Measurements from ENCODE around the gene RASSF7. TPM values are rescaled to one million over a fixed set of nuclear protein-coding genes. Genes with fewer than 3 reads are reported as not detected.

RASSF7 gene
- polyA plus RNA-seq, 1 donor from 2014 or later: 37.1 TPM

DNA sequence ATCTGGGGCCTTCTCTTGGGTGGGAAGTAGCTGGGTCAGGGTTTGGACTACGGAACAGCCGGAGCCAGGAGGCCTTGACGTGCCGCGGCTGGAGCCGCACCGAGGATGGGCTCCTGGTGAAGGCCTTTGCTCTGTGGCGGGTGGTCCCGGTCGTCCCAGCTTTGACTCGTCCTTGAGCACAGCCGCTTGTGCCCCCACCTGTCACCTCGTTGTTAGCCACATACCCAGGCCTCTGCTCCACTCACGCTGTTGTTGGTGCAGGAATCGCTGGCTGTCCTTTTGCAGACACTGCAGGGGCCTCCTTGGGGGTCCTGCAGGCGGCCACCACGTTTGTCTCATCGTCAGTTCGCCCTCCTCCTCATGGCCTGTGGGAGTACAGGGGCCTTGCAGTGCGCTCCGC is 32.6 kb downstream of the RASSF7 start:
- no peak overlapping the region for H3K9ac ChIP-seq (ENCODE audit: low read length)
- no peaks in the 10 kb centered on the region for H3K79me2 ChIP-seq (replicated peaks; ENCODE audit: insufficient read depth, low read length)
- no peaks in the 10 kb centered on the region for H3K27me3 ChIP-seq (ENCODE audit: insufficient read depth, low read depth, low read length)
- no peak overlapping the region for H2AFZ ChIP-seq (ENCODE audit: low read depth, low read length)
- H3K4me2 ChIP-seq (ENCODE audit: low read length): no peak overlapping the region
- TF ChIP-seq, protein P1, sequence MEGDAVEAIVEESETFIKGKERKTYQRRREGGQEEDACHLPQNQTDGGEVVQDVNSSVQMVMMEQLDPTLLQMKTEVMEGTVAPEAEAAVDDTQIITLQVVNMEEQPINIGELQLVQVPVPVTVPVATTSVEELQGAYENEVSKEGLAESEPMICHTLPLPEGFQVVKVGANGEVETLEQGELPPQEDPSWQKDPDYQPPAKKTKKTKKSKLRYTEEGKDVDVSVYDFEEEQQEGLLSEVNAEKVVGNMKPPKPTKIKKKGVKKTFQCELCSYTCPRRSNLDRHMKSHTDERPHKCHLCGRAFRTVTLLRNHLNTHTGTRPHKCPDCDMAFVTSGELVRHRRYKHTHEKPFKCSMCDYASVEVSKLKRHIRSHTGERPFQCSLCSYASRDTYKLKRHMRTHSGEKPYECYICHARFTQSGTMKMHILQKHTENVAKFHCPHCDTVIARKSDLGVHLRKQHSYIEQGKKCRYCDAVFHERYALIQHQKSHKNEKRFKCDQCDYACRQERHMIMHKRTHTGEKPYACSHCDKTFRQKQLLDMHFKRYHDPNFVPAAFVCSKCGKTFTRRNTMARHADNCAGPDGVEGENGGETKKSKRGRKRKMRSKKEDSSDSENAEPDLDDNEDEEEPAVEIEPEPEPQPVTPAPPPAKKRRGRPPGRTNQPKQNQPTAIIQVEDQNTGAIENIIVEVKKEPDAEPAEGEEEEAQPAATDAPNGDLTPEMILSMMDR (IDR thresholded peaks at IDR 0.05; ENCODE audit: poor library complexity, severe bottlenecking): no peak
- no peak for TF ChIP-seq EP300 (conservative IDR thresholded peaks at IDR 0.05; ENCODE audit: poor library complexity, severe bottlenecking)
- TF ChIP-seq POLR2AphosphoS5 (IDR thresholded peaks at IDR 0.05): no peak
- TF ChIP-seq, protein P2, sequence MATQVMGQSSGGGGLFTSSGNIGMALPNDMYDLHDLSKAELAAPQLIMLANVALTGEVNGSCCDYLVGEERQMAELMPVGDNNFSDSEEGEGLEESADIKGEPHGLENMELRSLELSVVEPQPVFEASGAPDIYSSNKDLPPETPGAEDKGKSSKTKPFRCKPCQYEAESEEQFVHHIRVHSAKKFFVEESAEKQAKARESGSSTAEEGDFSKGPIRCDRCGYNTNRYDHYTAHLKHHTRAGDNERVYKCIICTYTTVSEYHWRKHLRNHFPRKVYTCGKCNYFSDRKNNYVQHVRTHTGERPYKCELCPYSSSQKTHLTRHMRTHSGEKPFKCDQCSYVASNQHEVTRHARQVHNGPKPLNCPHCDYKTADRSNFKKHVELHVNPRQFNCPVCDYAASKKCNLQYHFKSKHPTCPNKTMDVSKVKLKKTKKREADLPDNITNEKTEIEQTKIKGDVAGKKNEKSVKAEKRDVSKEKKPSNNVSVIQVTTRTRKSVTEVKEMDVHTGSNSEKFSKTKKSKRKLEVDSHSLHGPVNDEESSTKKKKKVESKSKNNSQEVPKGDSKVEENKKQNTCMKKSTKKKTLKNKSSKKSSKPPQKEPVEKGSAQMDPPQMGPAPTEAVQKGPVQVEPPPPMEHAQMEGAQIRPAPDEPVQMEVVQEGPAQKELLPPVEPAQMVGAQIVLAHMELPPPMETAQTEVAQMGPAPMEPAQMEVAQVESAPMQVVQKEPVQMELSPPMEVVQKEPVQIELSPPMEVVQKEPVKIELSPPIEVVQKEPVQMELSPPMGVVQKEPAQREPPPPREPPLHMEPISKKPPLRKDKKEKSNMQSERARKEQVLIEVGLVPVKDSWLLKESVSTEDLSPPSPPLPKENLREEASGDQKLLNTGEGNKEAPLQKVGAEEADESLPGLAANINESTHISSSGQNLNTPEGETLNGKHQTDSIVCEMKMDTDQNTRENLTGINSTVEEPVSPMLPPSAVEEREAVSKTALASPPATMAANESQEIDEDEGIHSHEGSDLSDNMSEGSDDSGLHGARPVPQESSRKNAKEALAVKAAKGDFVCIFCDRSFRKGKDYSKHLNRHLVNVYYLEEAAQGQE (IDR thresholded peaks at IDR 0.05; ENCODE audit: borderline replicate concordance): no peak
- no peak for TF ChIP-seq RAD21 (conservative IDR thresholded peaks at IDR 0.05)
- TF ChIP-seq SMC3 (conservative IDR thresholded peaks at IDR 0.05; ENCODE audit: poor library complexity): no peak
- TF ChIP-seq MXI1 (conservative IDR thresholded peaks at IDR 0.05; ENCODE audit: poor library complexity, severe bottlenecking): no peak
- no peak for TF ChIP-seq TAF1 (IDR thresholded peaks at IDR 0.05; ENCODE audit: low read depth)
- TF ChIP-seq EZH2 (IDR thresholded peaks at IDR 0.05; ENCODE audit: borderline replicate concordance, insufficient read depth, low read length, poor library complexity, severe bottlenecking): no peak
- H4K20me1 ChIP-seq (ENCODE audit: insufficient read depth): no peaks in the 10 kb centered on the region
- H3K4me3 ChIP-seq (ENCODE audit: low read length): no peak overlapping the region
- no peak overlapping the region for H3K27ac ChIP-seq (ENCODE audit: low read length)
- H3K9me2 ChIP-seq (ENCODE audit: insufficient read depth, low read length): no peaks in the 10 kb centered on the region
- no peaks in the 10 kb centered on the region for H3F3A ChIP-seq (ENCODE audit: insufficient read depth, low read length, poor library complexity, severe bottlenecking)
- H3K9me3 ChIP-seq (ENCODE audit: low read length): no peaks in the 10 kb centered on the region
- peaks cover 4% of the 10 kb centered on the region for H3K36me3 ChIP-seq (ENCODE audit: insufficient read depth, low read length)

DNA sequence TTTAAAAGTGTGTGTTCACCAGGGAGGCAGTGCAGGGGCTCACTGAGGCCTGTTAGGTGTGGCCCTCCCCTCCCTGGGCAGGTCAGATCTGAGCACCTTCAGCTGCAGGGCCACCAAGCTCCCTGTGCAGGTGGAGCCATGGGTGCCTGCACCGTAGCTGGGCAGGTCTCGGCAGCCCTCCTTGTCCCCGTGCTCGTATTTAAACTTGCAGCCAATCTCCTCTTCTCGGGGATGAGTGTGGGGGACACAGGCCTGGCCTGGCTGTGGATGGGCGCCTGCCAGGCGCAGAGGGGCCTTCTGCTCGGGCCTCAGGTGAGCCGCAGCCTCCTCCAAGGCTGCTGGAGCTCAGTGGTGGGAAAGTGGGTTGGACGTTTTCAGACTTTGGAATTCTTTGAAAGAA is 34.6 kb downstream of the RASSF7 start:
- H3F3A ChIP-seq (ENCODE audit: insufficient read depth, low read length, poor library complexity, severe bottlenecking): no peaks in the 10 kb centered on the region

More for the DNA sequence above, 34.6 kb downstream of the RASSF7 start:
- Histone ChIP-seq H3K36me3 (ENCODE audit: insufficient read depth, low read length) (peaks cover 4% of the 10 kb centered on the region), H3K79me2 (replicated peaks; ENCODE audit: insufficient read depth, low read length) (no peaks in the 10 kb centered on the region), H3K4me2 (ENCODE audit: low read length) (no peak overlapping the region), H4K20me1 (ENCODE audit: insufficient read depth) (no peaks in the 10 kb centered on the region), H3K27ac (ENCODE audit: low read length) (no peak overlapping the region), H2AFZ (ENCODE audit: low read depth, low read length) (no peak overlapping the region), H3K4me3 (ENCODE audit: low read length) (no peak overlapping the region), H3K27me3 (ENCODE audit: insufficient read depth, low read depth, low read length) (no peaks in the 10 kb centered on the region), H3K9me3 (ENCODE audit: low read length) (no peaks in the 10 kb centered on the region), H3K9me2 (ENCODE audit: insufficient read depth, low read length) (no peaks in the 10 kb centered on the region), H3K9ac (ENCODE audit: low read length) (no peak overlapping the region)
- TF ChIP-seq RAD21 (conservative IDR thresholded peaks at IDR 0.05) (no peak), EP300 (conservative IDR thresholded peaks at IDR 0.05; ENCODE audit: poor library complexity, severe bottlenecking) (no peak), TAF1 (IDR thresholded peaks at IDR 0.05; ENCODE audit: low read depth) (no peak), POLR2AphosphoS5 (IDR thresholded peaks at IDR 0.05) (no peak), SMC3 (conservative IDR thresholded peaks at IDR 0.05; ENCODE audit: poor library complexity) (no peak), EZH2 (IDR thresholded peaks at IDR 0.05; ENCODE audit: borderline replicate concordance, insufficient read depth, low read length, poor library complexity, severe bottlenecking) (no peak), MXI1 (conservative IDR thresholded peaks at IDR 0.05; ENCODE audit: poor library complexity, severe bottlenecking) (no peak)
- TF ChIP-seq, protein P1 (IDR thresholded peaks at IDR 0.05; ENCODE audit: poor library complexity, severe bottlenecking): no peak
- TF ChIP-seq, protein P2 (IDR thresholded peaks at IDR 0.05; ENCODE audit: borderline replicate concordance): no peak
